ENCODE data around the gene CENPW.
A peak's percentile ranks its signal among the peaks of the same experiment; 100 is the strongest.

Gene CENPW

DNA sequence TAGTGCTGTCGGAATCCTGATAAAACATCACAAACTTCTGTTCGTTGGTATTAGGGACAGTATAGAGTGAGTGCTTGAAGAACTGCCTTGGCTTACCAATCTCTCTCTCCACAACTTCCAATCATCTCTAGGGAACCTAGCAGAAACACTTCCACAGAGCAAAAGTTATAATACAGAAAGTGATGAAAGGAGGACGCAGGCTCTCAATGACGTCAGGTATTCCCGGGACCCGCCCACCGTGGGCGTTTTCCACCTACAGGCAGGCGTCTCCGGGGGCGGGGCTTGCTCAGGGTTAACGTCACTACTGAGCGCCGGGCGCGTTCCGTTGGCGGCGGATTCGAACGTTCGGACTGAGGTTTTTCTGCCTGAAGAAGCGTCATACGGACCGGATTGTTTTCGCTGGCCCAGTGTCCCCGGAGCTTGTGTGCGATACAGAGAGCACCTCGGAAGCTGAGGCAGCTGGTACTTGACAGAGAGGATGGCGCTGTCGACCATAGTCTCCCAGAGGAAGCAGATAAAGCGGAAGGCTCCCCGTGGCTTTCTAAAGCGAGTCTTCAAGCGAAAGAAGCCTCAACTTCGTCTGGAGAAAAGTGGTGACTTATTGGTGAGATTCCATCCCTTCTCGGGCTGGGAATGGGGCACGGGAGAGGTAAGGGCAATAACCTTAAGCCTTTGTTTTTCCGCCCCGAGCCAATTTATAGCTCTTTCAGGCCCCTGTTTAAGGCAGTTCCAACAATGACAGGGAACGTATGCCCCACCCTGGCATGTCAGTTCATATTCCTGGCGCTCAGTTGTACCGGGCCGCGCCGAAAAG lies at the start of gene CENPW:
Gene CENPW (plus strand): TSS at position 320 of the 814 bp plus-strand sequence. CDS start 159 bp downstream, at position 479.
- TF ChIP-seq TEAD4 (IDR thresholded peaks at IDR 0.05): peak; percentile 35; the same call in 1 of the 2 replicates
- TF ChIP-seq EGR1 (IDR thresholded peaks at IDR 0.05): peak; percentile 92
- peak; percentile 97 for TF ChIP-seq CREB1 (IDR thresholded peaks at IDR 0.05; ENCODE audit: low read depth)
- TF ChIP-seq CEBPB (IDR thresholded peaks at IDR 0.05): no peak
- TF ChIP-seq, protein P1, sequence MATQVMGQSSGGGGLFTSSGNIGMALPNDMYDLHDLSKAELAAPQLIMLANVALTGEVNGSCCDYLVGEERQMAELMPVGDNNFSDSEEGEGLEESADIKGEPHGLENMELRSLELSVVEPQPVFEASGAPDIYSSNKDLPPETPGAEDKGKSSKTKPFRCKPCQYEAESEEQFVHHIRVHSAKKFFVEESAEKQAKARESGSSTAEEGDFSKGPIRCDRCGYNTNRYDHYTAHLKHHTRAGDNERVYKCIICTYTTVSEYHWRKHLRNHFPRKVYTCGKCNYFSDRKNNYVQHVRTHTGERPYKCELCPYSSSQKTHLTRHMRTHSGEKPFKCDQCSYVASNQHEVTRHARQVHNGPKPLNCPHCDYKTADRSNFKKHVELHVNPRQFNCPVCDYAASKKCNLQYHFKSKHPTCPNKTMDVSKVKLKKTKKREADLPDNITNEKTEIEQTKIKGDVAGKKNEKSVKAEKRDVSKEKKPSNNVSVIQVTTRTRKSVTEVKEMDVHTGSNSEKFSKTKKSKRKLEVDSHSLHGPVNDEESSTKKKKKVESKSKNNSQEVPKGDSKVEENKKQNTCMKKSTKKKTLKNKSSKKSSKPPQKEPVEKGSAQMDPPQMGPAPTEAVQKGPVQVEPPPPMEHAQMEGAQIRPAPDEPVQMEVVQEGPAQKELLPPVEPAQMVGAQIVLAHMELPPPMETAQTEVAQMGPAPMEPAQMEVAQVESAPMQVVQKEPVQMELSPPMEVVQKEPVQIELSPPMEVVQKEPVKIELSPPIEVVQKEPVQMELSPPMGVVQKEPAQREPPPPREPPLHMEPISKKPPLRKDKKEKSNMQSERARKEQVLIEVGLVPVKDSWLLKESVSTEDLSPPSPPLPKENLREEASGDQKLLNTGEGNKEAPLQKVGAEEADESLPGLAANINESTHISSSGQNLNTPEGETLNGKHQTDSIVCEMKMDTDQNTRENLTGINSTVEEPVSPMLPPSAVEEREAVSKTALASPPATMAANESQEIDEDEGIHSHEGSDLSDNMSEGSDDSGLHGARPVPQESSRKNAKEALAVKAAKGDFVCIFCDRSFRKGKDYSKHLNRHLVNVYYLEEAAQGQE (IDR thresholded peaks at IDR 0.05; ENCODE audit: low read depth): no peak
- TF ChIP-seq RAD21 (IDR thresholded peaks at IDR 0.05; ENCODE audit: low read depth): peak; percentile 3; the same call in 1 of the 2 replicates
- peak; percentile 32; the same call in 1 of the 2 replicates for TF ChIP-seq TCF12 (IDR thresholded peaks at IDR 0.05; ENCODE audit: low read depth)
- TF ChIP-seq USF1 (IDR thresholded peaks at IDR 0.05): no peak
- TF ChIP-seq EP300 (IDR thresholded peaks at IDR 0.05; ENCODE audit: borderline replicate concordance): no peak
- peak; percentile 54; the same call in 1 of the 2 replicates for TF ChIP-seq TAF1 (IDR thresholded peaks at IDR 0.05; ENCODE audit: low read depth)
- 0 out of 2 replicates have a peak, but pooled peaks have one; percentile 34 for TF ChIP-seq NFIC (IDR thresholded peaks at IDR 0.05)
- TF ChIP-seq, protein P2, sequence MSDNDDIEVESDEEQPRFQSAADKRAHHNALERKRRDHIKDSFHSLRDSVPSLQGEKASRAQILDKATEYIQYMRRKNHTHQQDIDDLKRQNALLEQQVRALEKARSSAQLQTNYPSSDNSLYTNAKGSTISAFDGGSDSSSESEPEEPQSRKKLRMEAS (IDR thresholded peaks at IDR 0.05): peak; percentile 71
- TF ChIP-seq ZBTB7A (IDR thresholded peaks at IDR 0.05; ENCODE audit: low read depth): no peak
- TF ChIP-seq YY1 (IDR thresholded peaks at IDR 0.05; ENCODE audit: low read depth): peak; percentile 68
- TF ChIP-seq FOXM1 (IDR thresholded peaks at IDR 0.05; ENCODE audit: borderline replicate concordance, low read depth): 0 out of 2 replicates have a peak, but pooled peaks have one; percentile 12

- TF ChIP-seq RAD21 (IDR thresholded peaks at IDR 0.05; ENCODE audit: low read depth): no peak
- TF ChIP-seq ZBTB7A (IDR thresholded peaks at IDR 0.05; ENCODE audit: low read depth): no peak
- TF ChIP-seq FOXM1 (IDR thresholded peaks at IDR 0.05; ENCODE audit: borderline replicate concordance, low read depth): no peak
- TF ChIP-seq CREB1 (IDR thresholded peaks at IDR 0.05; ENCODE audit: low read depth): no peak
- no peak for TF ChIP-seq YY1 (IDR thresholded peaks at IDR 0.05; ENCODE audit: low read depth)
- TF ChIP-seq TEAD4 (IDR thresholded peaks at IDR 0.05): no peak
- no peak for TF ChIP-seq USF1 (IDR thresholded peaks at IDR 0.05)
- no peak for TF ChIP-seq TCF12 (IDR thresholded peaks at IDR 0.05; ENCODE audit: low read depth)
- TF ChIP-seq, protein P1 (IDR thresholded peaks at IDR 0.05; ENCODE audit: low read depth): no peak
- TF ChIP-seq CEBPB (IDR thresholded peaks at IDR 0.05): no peak
- TF ChIP-seq NFIC (IDR thresholded peaks at IDR 0.05): no peak
- TF ChIP-seq, protein P2 (IDR thresholded peaks at IDR 0.05): no peak
- TF ChIP-seq EP300 (IDR thresholded peaks at IDR 0.05; ENCODE audit: borderline replicate concordance): no peak
- TF ChIP-seq TAF1 (IDR thresholded peaks at IDR 0.05; ENCODE audit: low read depth): no peak
- no peak for TF ChIP-seq EGR1 (IDR thresholded peaks at IDR 0.05)
These were observed 45.9 kb upstream of the CENPW start for GRCh38 chr6:126293891-126294524.

GRCh38 chr6:126300126-126300525 lies 39.8 kb upstream of the CENPW start:
- no peak for TF ChIP-seq TCF12 (IDR thresholded peaks at IDR 0.05; ENCODE audit: low read depth)
- no peak for TF ChIP-seq NFIC (IDR thresholded peaks at IDR 0.05)
- TF ChIP-seq USF1 (IDR thresholded peaks at IDR 0.05): no peak
- no peak for TF ChIP-seq EP300 (IDR thresholded peaks at IDR 0.05; ENCODE audit: borderline replicate concordance)
- no peak for TF ChIP-seq RAD21 (IDR thresholded peaks at IDR 0.05; ENCODE audit: low read depth)
- TF ChIP-seq, protein P1 (IDR thresholded peaks at IDR 0.05; ENCODE audit: low read depth): no peak
- TF ChIP-seq ZBTB7A (IDR thresholded peaks at IDR 0.05; ENCODE audit: low read depth): no peak
- TF ChIP-seq TEAD4 (IDR thresholded peaks at IDR 0.05): no peak
- no peak for TF ChIP-seq FOXM1 (IDR thresholded peaks at IDR 0.05; ENCODE audit: borderline replicate concordance, low read depth)
- TF ChIP-seq YY1 (IDR thresholded peaks at IDR 0.05; ENCODE audit: low read depth): no peak
- no peak for TF ChIP-seq TAF1 (IDR thresholded peaks at IDR 0.05; ENCODE audit: low read depth)
- no peak for TF ChIP-seq EGR1 (IDR thresholded peaks at IDR 0.05)
- no peak for TF ChIP-seq CREB1 (IDR thresholded peaks at IDR 0.05; ENCODE audit: low read depth)
- no peak for TF ChIP-seq CEBPB (IDR thresholded peaks at IDR 0.05)
- TF ChIP-seq, protein P2 (IDR thresholded peaks at IDR 0.05): no peak

Data from Ishikawa (cell line).